Measurements from ENCODE around the gene SLC10A1. TPM values are rescaled to one million over a fixed set of nuclear protein-coding genes. Genes with fewer than 3 reads are reported as not detected.

Gene SLC10A1
- total RNA-seq, 1 donor from 2014 or later = not detected

DNA sequence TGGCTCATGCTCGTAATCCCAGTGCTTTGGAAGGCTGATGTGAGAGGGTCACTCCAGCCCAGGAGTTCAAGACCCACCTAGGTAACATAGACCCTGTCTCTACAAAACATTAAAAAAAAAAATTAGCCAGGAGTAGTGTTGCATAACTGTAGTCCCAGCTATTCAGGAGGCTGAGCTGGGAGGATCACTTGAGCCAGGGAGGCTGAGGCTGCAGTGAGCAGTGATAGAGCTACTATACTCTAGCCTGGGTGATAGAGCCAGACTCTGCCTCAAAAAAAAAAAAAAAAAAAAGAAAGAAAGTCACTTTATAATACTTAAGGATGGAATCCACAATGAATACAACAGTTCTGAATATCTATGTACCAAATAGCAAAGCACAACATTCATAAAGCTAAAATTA is 10.2 kb upstream of the SLC10A1 start:
- H3K36me3 ChIP-seq (ENCODE audit: control insufficient read depth, insufficient read depth, low read length) = no peaks in the 10 kb centered on the region
- DNase-seq (ENCODE audit: low read depth) = no peak
- TF ChIP-seq, protein P1, sequence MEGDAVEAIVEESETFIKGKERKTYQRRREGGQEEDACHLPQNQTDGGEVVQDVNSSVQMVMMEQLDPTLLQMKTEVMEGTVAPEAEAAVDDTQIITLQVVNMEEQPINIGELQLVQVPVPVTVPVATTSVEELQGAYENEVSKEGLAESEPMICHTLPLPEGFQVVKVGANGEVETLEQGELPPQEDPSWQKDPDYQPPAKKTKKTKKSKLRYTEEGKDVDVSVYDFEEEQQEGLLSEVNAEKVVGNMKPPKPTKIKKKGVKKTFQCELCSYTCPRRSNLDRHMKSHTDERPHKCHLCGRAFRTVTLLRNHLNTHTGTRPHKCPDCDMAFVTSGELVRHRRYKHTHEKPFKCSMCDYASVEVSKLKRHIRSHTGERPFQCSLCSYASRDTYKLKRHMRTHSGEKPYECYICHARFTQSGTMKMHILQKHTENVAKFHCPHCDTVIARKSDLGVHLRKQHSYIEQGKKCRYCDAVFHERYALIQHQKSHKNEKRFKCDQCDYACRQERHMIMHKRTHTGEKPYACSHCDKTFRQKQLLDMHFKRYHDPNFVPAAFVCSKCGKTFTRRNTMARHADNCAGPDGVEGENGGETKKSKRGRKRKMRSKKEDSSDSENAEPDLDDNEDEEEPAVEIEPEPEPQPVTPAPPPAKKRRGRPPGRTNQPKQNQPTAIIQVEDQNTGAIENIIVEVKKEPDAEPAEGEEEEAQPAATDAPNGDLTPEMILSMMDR (IDR thresholded peaks at IDR 0.05; ENCODE audit: insufficient read depth, low read length, poor library complexity, severe bottlenecking) = no peak
- no peak overlapping the region for H3K4me3 ChIP-seq (ENCODE audit: low read depth, low read length)
- no peaks in the 10 kb centered on the region for H3K27me3 ChIP-seq (ENCODE audit: control insufficient read depth, insufficient read depth, low read length)

DNA sequence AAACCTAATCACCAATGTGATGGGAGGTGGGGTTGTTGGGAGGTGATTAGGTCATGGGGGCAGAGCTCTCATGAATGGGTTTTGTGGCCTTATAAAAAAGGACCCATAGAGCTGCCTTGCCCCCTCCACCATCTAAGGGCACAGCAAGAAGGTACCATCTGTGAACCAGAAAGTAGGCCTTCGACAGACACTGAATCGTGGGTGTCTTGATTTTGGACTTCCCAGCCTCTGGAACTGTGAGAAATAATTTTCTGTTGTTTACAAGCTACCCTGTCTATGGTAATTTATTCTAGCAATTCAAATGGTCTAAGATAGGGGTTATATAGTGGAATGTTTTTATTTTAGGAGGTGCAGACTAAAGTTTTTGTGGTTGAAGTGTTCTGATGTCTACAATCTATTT is 7.9 kb upstream of the SLC10A1 start:
- TF ChIP-seq, protein P1 (IDR thresholded peaks at IDR 0.05; ENCODE audit: insufficient read depth, low read length, poor library complexity, severe bottlenecking) = no peak
- no peaks in the 10 kb centered on the region for H3K36me3 ChIP-seq (ENCODE audit: control insufficient read depth, insufficient read depth, low read length)
- no peak overlapping the region for H3K4me3 ChIP-seq (ENCODE audit: low read depth, low read length)
- no peaks in the 10 kb centered on the region for H3K27me3 ChIP-seq (ENCODE audit: control insufficient read depth, insufficient read depth, low read length)
- DNase-seq (ENCODE audit: low read depth) = no peak

DNA sequence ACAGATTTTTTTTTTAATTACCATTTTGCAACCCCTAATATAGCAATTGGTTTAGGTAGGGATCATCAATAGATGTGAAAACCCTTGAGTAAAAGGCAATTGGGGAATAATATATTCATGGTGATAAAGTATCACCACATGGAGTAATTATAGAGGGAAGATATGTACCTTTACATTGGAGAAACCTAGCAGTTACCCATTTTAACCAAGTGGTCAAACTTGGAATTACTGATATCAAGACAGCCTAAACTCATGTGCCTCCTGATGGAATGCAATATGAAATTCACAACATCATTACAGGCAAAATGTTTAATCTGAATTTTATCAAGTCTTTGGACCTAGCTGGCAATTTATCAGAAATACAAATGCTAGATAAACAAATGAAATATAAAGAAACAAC is 6.7 kb upstream of the SLC10A1 start:
- Histone ChIP-seq H3K27me3 (ENCODE audit: control insufficient read depth, insufficient read depth, low read length) (no peaks in the 10 kb centered on the region), H3K4me3 (ENCODE audit: low read depth, low read length) (no peak overlapping the region), H3K36me3 (ENCODE audit: control insufficient read depth, insufficient read depth, low read length) (no peaks in the 10 kb centered on the region)
- TF ChIP-seq, protein P1 (IDR thresholded peaks at IDR 0.05; ENCODE audit: insufficient read depth, low read length, poor library complexity, severe bottlenecking) = no peak
- DNase-seq (ENCODE audit: low read depth) = no peak

DNA sequence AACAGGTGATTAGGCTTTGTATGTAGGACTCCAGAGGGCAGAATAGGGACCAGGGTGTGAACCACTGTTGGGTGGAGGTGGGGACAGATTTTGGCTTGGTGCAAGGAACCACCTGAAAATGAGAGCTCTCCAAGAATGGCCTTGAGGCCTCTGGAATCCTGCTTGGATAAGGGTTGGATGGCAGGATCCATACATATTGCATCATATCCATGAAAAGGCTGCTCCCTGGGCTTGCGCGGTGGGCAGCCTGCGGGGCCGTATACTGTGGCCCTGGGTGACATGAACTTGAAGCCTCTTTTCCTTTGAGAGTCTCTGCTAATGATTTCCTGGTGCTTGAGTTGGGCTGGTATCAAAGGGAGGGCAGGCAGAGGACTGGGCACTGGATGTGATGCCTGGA is 1.3 kb upstream of the SLC10A1 start:
- no peak for DNase-seq (ENCODE audit: low read depth)
- Histone ChIP-seq H3K4me3 (ENCODE audit: low read depth, low read length) (no peak overlapping the region), H3K27me3 (ENCODE audit: control insufficient read depth, insufficient read depth, low read length) (no peaks in the 10 kb centered on the region), H3K36me3 (ENCODE audit: control insufficient read depth, insufficient read depth, low read length) (no peaks in the 10 kb centered on the region)
- TF ChIP-seq, protein P1 (IDR thresholded peaks at IDR 0.05; ENCODE audit: insufficient read depth, low read length, poor library complexity, severe bottlenecking) = no peak

DNA sequence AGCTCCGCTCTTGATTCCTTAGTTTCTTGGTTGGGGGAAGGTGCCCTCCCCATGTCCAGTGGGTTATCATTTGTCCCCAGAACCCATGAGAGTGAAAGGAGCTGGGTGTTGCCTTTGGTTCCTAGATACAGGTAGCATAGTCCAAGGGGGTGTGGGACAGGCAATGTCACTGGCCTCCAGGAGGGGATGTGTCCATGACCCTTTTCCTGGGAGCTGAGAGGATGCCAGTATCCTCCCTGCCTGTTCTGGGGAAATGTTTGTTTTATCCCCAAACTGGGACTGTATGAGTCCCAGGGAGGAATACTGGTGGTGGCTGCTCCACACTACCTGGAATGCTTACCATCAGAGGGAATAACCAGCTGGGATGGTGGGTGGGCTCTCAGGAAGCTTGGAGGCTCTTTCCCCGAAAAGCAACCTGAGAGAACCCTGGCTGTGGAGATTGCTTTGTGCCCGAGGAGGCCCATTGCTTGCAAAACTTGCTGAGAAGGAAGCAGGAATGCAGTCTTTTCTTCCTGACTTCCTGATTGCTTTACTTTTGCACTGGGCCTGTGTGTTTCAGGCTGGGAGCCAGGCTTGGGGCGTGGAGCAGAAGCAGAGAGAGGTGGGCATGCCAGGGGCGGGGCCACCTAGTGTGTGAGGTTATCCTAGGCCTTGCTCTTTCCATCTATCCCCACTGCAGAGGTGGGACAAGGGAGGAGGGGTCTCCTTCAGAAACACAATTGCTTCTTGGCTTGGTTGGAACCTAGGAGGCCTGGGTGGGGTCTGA is 715 bp upstream of the SLC10A1 start:
- no peaks in the 10 kb centered on the region for H3K36me3 ChIP-seq (ENCODE audit: control insufficient read depth, insufficient read depth, low read length)
- TF ChIP-seq, protein P1 (IDR thresholded peaks at IDR 0.05; ENCODE audit: insufficient read depth, low read length, poor library complexity, severe bottlenecking) = no peak
- no peaks in the 10 kb centered on the region for H3K27me3 ChIP-seq (ENCODE audit: control insufficient read depth, insufficient read depth, low read length)
- no peak for DNase-seq (ENCODE audit: low read depth)
- H3K4me3 ChIP-seq (ENCODE audit: low read depth, low read length) = no peak overlapping the region

DNA sequence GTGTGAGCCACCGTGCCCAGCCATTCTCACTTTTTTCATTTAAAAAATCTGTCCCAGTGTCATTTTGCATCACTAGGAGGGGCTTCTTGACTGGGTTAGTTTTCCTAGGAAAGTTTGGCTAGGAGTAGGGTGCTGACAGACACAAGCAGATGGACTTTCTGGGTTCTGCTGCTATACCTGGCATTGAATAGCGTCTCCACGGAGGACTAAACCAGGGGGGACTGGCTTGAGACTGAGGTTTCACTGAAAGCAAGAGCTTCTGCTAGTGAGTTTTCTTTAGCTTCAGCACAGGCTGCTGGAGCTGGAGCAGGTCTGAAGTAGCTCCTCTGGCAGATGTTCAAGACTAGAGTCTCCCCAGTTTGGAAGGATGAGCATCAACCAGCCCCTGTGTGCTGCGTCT is 1.4 kb downstream of the SLC10A1 start:
- H3K4me3 ChIP-seq (ENCODE audit: low read depth, low read length) = no peak overlapping the region
- H3K36me3 ChIP-seq (ENCODE audit: control insufficient read depth, insufficient read depth, low read length) = no peaks in the 10 kb centered on the region
- no peaks in the 10 kb centered on the region for H3K27me3 ChIP-seq (ENCODE audit: control insufficient read depth, insufficient read depth, low read length)
- no peak for DNase-seq (ENCODE audit: low read depth)
- TF ChIP-seq, protein P1 (IDR thresholded peaks at IDR 0.05; ENCODE audit: insufficient read depth, low read length, poor library complexity, severe bottlenecking) = no peak

Measured in kidney epithelial cell (primary cell).